Esophagus muscularis mucosa (tissue), 4 donors: ENCODE data around the gene TMEM132E. TPM values are rescaled to one million over a fixed set of nuclear protein-coding genes. Genes with fewer than 3 reads are reported as not detected.

ENCODE experiments used
- DNase-seq: peaks from one replicate; pipeline ENCODE4 v3.0.0-alpha.2; 2017; ENCODE audit errors: extremely low spot score
- H3K27ac ChIP-seq, 4 donors: fragments of 200-600 bp; sonication (generic); replicated peaks in 1 of 4; 1 replicate in 3 of 4; 2 replicates in 1 of 4; pipeline ENCODE4 v1.5.1; 2016 to 2019; ENCODE audit warnings: mild to moderate bottlenecking in 1 of 4
- H3K27me3 ChIP-seq, 4 donors: fragments of 200-600 bp; sonication (generic); one replicate each; pipeline versions ENCODE4 v1.5.1 to v1.6.0; 2016 to 2019
- H3K36me3 ChIP-seq, 4 donors: fragments of 200-600 bp; sonication (generic); one replicate each; pipeline ENCODE4 v1.5.1; 2016 to 2019
- H3K4me1 ChIP-seq, 4 donors: fragments of 200-600 bp; sonication (generic); one replicate each; pipeline ENCODE4 v1.5.1; 2016 to 2019
- H3K4me3 ChIP-seq, 4 donors: fragments of 200-600 bp; sonication (generic); 1 replicate in 2 of 4; 2 replicates in 2 of 4; pipeline ENCODE4 v1.5.1; 2016 to 2019; ENCODE audit warnings: mild to moderate bottlenecking in 4 of 4, moderate library complexity in 1 of 4
- H3K9me3 ChIP-seq, 4 donors: fragments of 200-600 bp; sonication (generic); 1 replicate in 3 of 4; 2 replicates in 1 of 4; pipeline ENCODE4 v1.5.1; 2016 to 2019
- EP300 ChIP-seq: sonication (generic); formaldehyde crosslinking; IDR thresholded peaks from one replicate; pipeline ENCODE4 v1.6.1; 2017; ENCODE audit warnings: antibody characterized with exemption
- POLR2A ChIP-seq: fragments of 450-650 bp; IDR thresholded peaks from one replicate; pipeline ENCODE4 v1.6.1; 2017; ENCODE audit warnings: antibody characterized with exemption, moderate library complexity, mild to moderate bottlenecking, low read depth
- POLR2AphosphoS5 ChIP-seq, 2 donors: sonication (generic); formaldehyde crosslinking; IDR thresholded peaks; one replicate each; pipeline ENCODE4 v1.6.1; 2017; ENCODE audit warnings: antibody characterized with exemption in 2 of 2
- WGBS: methylation state at CpG from one replicate; pipeline ENCODE4 v1.1.5; 2018; 5-methylcytosine and 5-hydroxymethylcytosine counted together
- intact Hi-C: fragments of 100-400 bp; cut with DNase I; formaldehyde crosslinking; loops from one replicate; pipeline ENCODE4 v1.15.1; 2023
- total RNA-seq, 4 donors: library from RNA; depleted of rRNA; stranded (reverse); fragments of >200 nt; gene quantifications; one replicate each; pipeline versions ENCODE4 v1.1.0 to v1.2.1, GENCODE V29; 2016
- TF ChIP-seq, protein P1 (sequence below), 3 experiments: fragments of 200-600 bp in 2 of 3; fragments of 450-650 bp in 1 of 3; sonication (generic) in 2 of 3; IDR thresholded peaks; one replicate each; pipeline ENCODE4 v1.5.1; 2017 to 2019; ENCODE audit warnings: antibody characterized with exemption in 3 of 3, mild to moderate bottlenecking in 2 of 3, moderate library complexity in 1 of 3

TMEM132E gene
- total RNA-seq, 4 donors from 2014 or later, result under 0.01 to 0.06 TPM; not detected in 2

DNA sequence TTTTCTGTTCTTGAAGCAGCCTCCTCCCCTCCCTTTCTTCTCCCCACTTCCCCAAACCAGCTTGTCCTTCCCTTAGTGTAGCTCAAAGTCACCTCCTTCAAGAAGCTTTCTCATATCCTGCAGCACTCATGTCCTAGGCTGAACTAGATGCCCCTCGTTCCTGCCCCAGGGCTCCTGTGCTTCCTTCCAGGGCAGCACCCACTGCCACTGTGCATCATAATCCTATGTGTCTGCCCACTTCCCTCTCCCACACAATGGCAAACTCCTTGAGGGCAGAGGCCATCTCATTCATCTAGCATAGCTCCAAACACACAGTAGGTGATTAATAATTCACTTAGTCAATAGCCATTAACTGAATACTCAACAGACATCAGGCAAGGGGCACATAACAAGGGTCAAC, 6.9 kb upstream of the TMEM132E start:
- intact Hi-C loops, result no loop called here
- 53% methylated on average over 1 of the region's 1 CpG for WGBS
- no peak overlapping the region for H3K4me3 ChIP-seq

DNA sequence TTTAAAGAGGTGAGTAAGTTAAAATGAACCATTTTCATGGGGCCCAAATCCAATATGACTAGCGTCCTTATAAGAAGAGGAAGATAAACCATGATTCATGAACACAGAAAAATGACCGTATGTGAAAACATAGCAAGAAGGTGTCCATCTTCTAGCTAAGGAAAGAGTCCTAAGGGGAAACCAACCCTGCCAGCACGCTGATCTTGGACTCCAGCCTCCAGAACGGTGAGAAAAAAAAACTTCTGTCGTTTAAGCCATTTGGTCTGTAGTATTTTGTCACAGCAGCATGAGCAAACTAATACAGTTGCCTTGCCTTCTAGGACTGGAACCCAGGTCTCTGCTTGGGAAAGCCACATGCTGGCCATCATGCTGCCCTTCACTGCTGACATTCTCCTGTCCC, 4.2 kb upstream of the TMEM132E start:
- WGBS, result 87% methylated on average over 5 of the region's 5 CpGs
- Histone ChIP-seq H3K4me3 (no peak overlapping the region), H3K27ac (no peak overlapping the region), H3K36me3 (no peaks in the 10 kb centered on the region), H3K9me3 (no peaks in the 10 kb centered on the region), H3K27me3 (peaks cover 3 to 94% (median 17%) of the 10 kb centered on the region in 4 donors), H3K4me1 (peaks cover 15 to 18% (median 17%) of the 10 kb centered on the region in 4 donors)
- TF ChIP-seq POLR2AphosphoS5 (IDR thresholded peaks at IDR 0.05) (no peak), EP300 (no peak), POLR2A (no peak)
- TF ChIP-seq, protein P1, sequence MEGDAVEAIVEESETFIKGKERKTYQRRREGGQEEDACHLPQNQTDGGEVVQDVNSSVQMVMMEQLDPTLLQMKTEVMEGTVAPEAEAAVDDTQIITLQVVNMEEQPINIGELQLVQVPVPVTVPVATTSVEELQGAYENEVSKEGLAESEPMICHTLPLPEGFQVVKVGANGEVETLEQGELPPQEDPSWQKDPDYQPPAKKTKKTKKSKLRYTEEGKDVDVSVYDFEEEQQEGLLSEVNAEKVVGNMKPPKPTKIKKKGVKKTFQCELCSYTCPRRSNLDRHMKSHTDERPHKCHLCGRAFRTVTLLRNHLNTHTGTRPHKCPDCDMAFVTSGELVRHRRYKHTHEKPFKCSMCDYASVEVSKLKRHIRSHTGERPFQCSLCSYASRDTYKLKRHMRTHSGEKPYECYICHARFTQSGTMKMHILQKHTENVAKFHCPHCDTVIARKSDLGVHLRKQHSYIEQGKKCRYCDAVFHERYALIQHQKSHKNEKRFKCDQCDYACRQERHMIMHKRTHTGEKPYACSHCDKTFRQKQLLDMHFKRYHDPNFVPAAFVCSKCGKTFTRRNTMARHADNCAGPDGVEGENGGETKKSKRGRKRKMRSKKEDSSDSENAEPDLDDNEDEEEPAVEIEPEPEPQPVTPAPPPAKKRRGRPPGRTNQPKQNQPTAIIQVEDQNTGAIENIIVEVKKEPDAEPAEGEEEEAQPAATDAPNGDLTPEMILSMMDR (IDR thresholded peaks at IDR 0.05), result no peak
- DNase-seq, result no peak
- intact Hi-C loops, result no loop called here

More for the DNA sequence above, 6.9 kb upstream of the TMEM132E start:
- H3K27me3 ChIP-seq, result peaks cover 0 to 94% (median 9%) of the 10 kb centered on the region in 4 donors
- no peaks in the 10 kb centered on the region for H3K36me3 ChIP-seq
- no peaks in the 10 kb centered on the region for H3K4me1 ChIP-seq
- no peaks in the 10 kb centered on the region for H3K9me3 ChIP-seq
- no peak for DNase-seq
- H3K27ac ChIP-seq, result no peak overlapping the region
- TF ChIP-seq POLR2A, result no peak
- TF ChIP-seq EP300, result no peak
- no peak for TF ChIP-seq POLR2AphosphoS5 (IDR thresholded peaks at IDR 0.05)
- TF ChIP-seq, protein P1 (IDR thresholded peaks at IDR 0.05), result no peak

DNA sequence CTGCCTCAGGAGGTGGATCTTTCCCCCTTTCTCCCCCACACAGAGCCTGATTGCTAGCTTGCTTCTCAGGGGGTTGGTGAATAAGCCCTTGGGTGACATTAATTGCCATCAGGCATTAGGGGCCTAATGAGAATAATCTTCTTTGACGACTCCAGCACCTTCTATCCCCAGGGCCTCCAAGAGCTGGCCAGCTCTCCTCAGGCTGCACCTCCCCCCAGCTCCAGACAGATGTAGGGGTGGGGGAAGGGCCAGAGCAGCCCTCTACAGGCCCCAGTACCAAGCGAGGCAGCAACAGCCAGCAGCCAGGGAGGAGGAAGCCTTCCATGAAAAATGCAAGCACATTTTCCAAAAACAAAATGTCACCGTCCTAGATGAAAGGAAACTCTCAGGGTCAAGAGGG, 1.4 kb upstream of the TMEM132E start:
- WGBS, result 43% methylated on average over 3 of the region's 3 CpGs
- no peaks in the 10 kb centered on the region for H3K36me3 ChIP-seq
- H3K27me3 ChIP-seq, result peaks cover 3 to 94% (median 41%) of the 10 kb centered on the region in 4 donors
- peaks cover 35 to 41% (median 38%) of the 10 kb centered on the region in 4 donors for H3K4me1 ChIP-seq
- H3K27ac ChIP-seq, result no peak overlapping the region
- H3K4me3 ChIP-seq, result no peak overlapping the region
- no peaks in the 10 kb centered on the region for H3K9me3 ChIP-seq
- intact Hi-C loops, result no loop called here
- TF ChIP-seq, protein P1 (IDR thresholded peaks at IDR 0.05), result no peak
- TF ChIP-seq POLR2A (no peak), POLR2AphosphoS5 (IDR thresholded peaks at IDR 0.05) (no peak), EP300 (no peak)
- DNase-seq, result no peak

DNA sequence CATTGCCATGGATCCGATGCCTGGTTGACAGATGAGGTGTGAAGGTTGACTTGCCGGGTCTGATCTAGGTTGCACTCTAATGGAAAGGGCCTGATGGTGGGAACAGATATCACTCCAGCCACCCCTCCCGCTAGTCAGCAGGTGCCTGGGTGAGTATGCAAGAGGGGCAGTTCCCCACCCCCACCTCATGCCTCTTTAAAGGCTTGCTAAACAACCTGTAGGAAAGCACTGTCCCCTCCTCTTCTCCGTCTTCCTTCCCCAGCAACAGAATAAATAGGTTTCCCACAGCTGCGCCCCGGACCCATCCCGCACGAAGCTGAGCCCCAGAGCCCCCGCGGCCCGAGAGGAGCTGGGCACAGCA, 746 bp upstream of the TMEM132E start:
- Histone ChIP-seq H3K9me3 (no peaks in the 10 kb centered on the region), H3K27me3 (peaks cover 3 to 94% (median 44%) of the 10 kb centered on the region in 4 donors), H3K4me3 (peak overlapping the region; percentile 62 to 74 (median 63)), H3K36me3 (no peaks in the 10 kb centered on the region), H3K27ac (no peak overlapping the region), H3K4me1 (peaks cover 35 to 41% (median 38%) of the 10 kb centered on the region in 4 donors)
- TF ChIP-seq POLR2AphosphoS5 (IDR thresholded peaks at IDR 0.05) (no peak), POLR2A (no peak), EP300 (no peak)
- TF ChIP-seq, protein P1 (IDR thresholded peaks at IDR 0.05), result no peak
- no peak for DNase-seq
- 17% methylated on average over 11 of the region's 11 CpGs for WGBS
- intact Hi-C loops, result no loop called here

DNA sequence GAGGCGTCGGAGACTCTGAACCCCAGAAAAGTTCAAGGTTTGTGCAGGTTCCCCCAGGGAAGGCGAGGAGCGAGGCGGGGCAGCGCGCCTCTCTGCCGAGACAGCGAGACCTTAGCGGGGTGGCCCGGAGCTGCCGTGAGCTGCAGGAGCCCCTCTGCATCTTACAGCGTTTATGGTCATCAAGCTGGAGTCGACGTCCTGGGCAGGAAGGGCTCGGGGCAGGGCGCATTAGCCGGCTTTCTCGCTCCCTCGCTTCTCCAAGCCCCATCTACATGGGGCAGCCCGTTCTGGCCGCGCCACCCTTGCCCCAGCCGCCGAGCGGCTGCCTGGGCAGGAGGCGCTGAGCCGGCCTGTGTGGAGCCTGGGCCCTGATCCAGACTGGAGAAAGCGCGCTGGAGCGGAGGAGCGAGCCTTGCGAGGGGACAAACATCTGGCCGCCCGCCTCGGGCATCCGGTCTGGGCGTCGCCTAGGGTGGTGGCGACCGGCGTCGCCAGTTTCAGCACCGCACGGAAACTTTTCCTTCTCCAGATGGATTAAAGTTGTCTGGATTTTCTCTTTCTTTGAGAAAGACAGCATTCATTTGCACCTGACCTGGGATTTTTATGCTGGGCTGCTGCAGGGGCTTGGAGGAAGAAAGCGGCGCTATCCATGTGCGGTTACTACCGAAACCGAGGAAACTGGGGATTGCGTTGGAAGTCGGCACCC, 750 bp downstream of the TMEM132E start:
- H3K4me1 ChIP-seq, result peaks cover 35 to 41% (median 38%) of the 10 kb centered on the region in 4 donors
- TF ChIP-seq, protein P1 (IDR thresholded peaks at IDR 0.05), result no peak
- TF ChIP-seq POLR2AphosphoS5 (IDR thresholded peaks at IDR 0.05) (no peak), EP300 (no peak), POLR2A (no peak)
- H3K27me3 ChIP-seq, result peaks cover 3 to 97% (median 57%) of the 10 kb centered on the region in 4 donors
- H3K27ac ChIP-seq, result no peak overlapping the region
- no peaks in the 10 kb centered on the region for H3K36me3 ChIP-seq
- peak overlapping the region; percentile 62 to 74 (median 63) for H3K4me3 ChIP-seq
- H3K9me3 ChIP-seq, result no peaks in the 10 kb centered on the region
- 2% methylated on average over 34 of the region's 52 CpGs for WGBS
- no peak for DNase-seq
- intact Hi-C loops, result no loop called here
